Measurements from ENCODE around the gene RCSD1. TPM values are rescaled to one million over a fixed set of nuclear protein-coding genes. Genes with fewer than 3 reads are reported as not detected.

The RCSD1 gene
- polyA plus RNA-seq, 3 donors = 116 to 218 (median 216) TPM

- H3K9me3 ChIP-seq (replicated peaks in 1 of 2; ENCODE audit: control insufficient read depth in 1 of 2, insufficient read depth in 1 of 2, low read length in 2 of 2) = no peaks in the 10 kb centered on the region
- H3K4me1 Mint-ChIP-seq = peaks cover 18% of the 10 kb centered on the region
- peaks cover 91% of the 10 kb centered on the region for H3K79me2 ChIP-seq (ENCODE audit: insufficient read depth, low read length)
- H3K36me3 ChIP-seq (replicated peaks in 1 of 2; ENCODE audit: control insufficient read depth in 1 of 2, insufficient read depth in 2 of 2, low read length in 2 of 2) = peaks cover 88 to 100% of the 10 kb centered on the region in 2 donors
- no peak overlapping the region for H2AFZ ChIP-seq (ENCODE audit: insufficient read depth, low read depth, low read length, poor library complexity, severe bottlenecking)
- H3K4me3 Mint-ChIP-seq = no peak overlapping the region
- TF ChIP-seq CTCF (IDR thresholded peaks at IDR 0.05) = no peak
- H3K36me3 Mint-ChIP-seq = peaks cover 7 to 43% of the 10 kb centered on the region in 2 donors
- no peak overlapping the region for H3K4me2 ChIP-seq (replicated peaks; ENCODE audit: extremely low read depth, low read length, poor library complexity, severe bottlenecking)
- H3K27me3 ChIP-seq (ENCODE audit: control insufficient read depth in 2 of 2, insufficient read depth in 2 of 2, low read length in 2 of 2) = no peaks in the 10 kb centered on the region
- no peak overlapping the region for H3K4me3 ChIP-seq (replicated peaks in 1 of 3; ENCODE audit: low read depth in 2 of 3, low read length in 3 of 3)
- peak overlapping the region in 5 of 7 donors; percentile 12 to 86 (median 57) for H3K27ac Mint-ChIP-seq
- H3K4me1 ChIP-seq (ENCODE audit: control insufficient read depth in 1 of 2, insufficient read depth in 2 of 2, low read length in 2 of 2) = peaks cover 15 to 24% of the 10 kb centered on the region in 2 donors
- intact Hi-C loops (cut with micrococcal nuclease) = loop anchor here (10.0 kb wide), 2 partner anchors 128 to 278 kb away; partner anchors contain the start of gene CREG1 (in 1 of the 2)
- H3K27ac ChIP-seq (ENCODE audit: low read depth in 1 of 2, low read length in 2 of 2) = peak overlapping the region; percentile 4 to 62
- DNase-seq = no peak
- H3K9ac ChIP-seq (ENCODE audit: insufficient read depth, low read length, poor library complexity, severe bottlenecking) = no peak overlapping the region
- no CpG with 5 or more reads among the region's 6 CpGs for WGBS (ENCODE audit: insufficient coverage)
- H4K20me1 ChIP-seq (ENCODE audit: insufficient read depth, low read length) = peaks cover 100% of the 10 kb centered on the region
- no peaks in the 10 kb centered on the region for H3K27me3 Mint-ChIP-seq (ENCODE audit: low read depth in 3 of 3)
- no peaks in the 10 kb centered on the region for H3K9me3 Mint-ChIP-seq
Observed at GRCh38 chr1:167683226-167683625, 53.2 kb downstream of the RCSD1 start.

- H3K36me3 ChIP-seq (replicated peaks in 1 of 2; ENCODE audit: control insufficient read depth in 1 of 2, insufficient read depth in 2 of 2, low read length in 2 of 2) = peaks cover 89 to 100% of the 10 kb centered on the region in 2 donors
- H3K79me2 ChIP-seq (ENCODE audit: insufficient read depth, low read length) = peaks cover 91% of the 10 kb centered on the region
- no peak overlapping the region for H3K9ac ChIP-seq (ENCODE audit: insufficient read depth, low read length, poor library complexity, severe bottlenecking)
- H3K4me3 ChIP-seq (replicated peaks in 1 of 3; ENCODE audit: low read depth in 2 of 3, low read length in 3 of 3) = no peak overlapping the region
- H3K4me1 Mint-ChIP-seq = peaks cover 24% of the 10 kb centered on the region
- peak overlapping the region in 1 of 2 donors; percentile 62 for H3K27ac ChIP-seq (ENCODE audit: low read depth in 1 of 2, low read length in 2 of 2)
- H3K4me1 ChIP-seq (ENCODE audit: control insufficient read depth in 1 of 2, insufficient read depth in 2 of 2, low read length in 2 of 2) = peaks cover 19 to 25% of the 10 kb centered on the region in 2 donors
- DNase-seq = no peak
- H3K4me3 Mint-ChIP-seq = no peak overlapping the region
- H3K27ac Mint-ChIP-seq = peak overlapping the region; percentile 48 to 86 (median 73)
- no peaks in the 10 kb centered on the region for H3K9me3 Mint-ChIP-seq
- H3K4me2 ChIP-seq (replicated peaks; ENCODE audit: extremely low read depth, low read length, poor library complexity, severe bottlenecking) = no peak overlapping the region
- no peaks in the 10 kb centered on the region for H3K27me3 ChIP-seq (ENCODE audit: control insufficient read depth in 2 of 2, insufficient read depth in 2 of 2, low read length in 2 of 2)
- no peaks in the 10 kb centered on the region for H3K27me3 Mint-ChIP-seq (ENCODE audit: low read depth in 3 of 3)
- WGBS (ENCODE audit: insufficient coverage) = 91% methylated on average over 14 of the region's 15 CpGs
- intact Hi-C loops (cut with micrococcal nuclease) = loop anchor here (10.0 kb wide), 2 partner anchors 129 to 279 kb away; partner anchors contain the start of gene CREG1 (in 1 of the 2)
- H2AFZ ChIP-seq (ENCODE audit: insufficient read depth, low read depth, low read length, poor library complexity, severe bottlenecking) = no peak overlapping the region
- TF ChIP-seq CTCF (IDR thresholded peaks at IDR 0.05) = no peak
- H3K9me3 ChIP-seq (replicated peaks in 1 of 2; ENCODE audit: control insufficient read depth in 1 of 2, insufficient read depth in 1 of 2, low read length in 2 of 2) = no peaks in the 10 kb centered on the region
- peaks cover 14 to 49% of the 10 kb centered on the region in 2 donors for H3K36me3 Mint-ChIP-seq
- H4K20me1 ChIP-seq (ENCODE audit: insufficient read depth, low read length) = peaks cover 100% of the 10 kb centered on the region
Observed at GRCh38 chr1:167683641-167684502, 53.8 kb downstream of the RCSD1 start.

All from CD14-positive monocyte (primary cell).